ELF-1 (cell line): ENCODE data around the gene YPEL5.
"Not testable (repeated sequence)": the region's sequence is repeated elsewhere in the genome, so short reads cannot be mapped to it uniquely, and the experiment has no call there.

Experiments
- DNase-seq: peaks from one replicate; pipeline ENCODE4 v3.0.0-alpha.2; 2016; ENCODE audit warnings: low read depth, low spot score

YPEL5 gene

DNA sequence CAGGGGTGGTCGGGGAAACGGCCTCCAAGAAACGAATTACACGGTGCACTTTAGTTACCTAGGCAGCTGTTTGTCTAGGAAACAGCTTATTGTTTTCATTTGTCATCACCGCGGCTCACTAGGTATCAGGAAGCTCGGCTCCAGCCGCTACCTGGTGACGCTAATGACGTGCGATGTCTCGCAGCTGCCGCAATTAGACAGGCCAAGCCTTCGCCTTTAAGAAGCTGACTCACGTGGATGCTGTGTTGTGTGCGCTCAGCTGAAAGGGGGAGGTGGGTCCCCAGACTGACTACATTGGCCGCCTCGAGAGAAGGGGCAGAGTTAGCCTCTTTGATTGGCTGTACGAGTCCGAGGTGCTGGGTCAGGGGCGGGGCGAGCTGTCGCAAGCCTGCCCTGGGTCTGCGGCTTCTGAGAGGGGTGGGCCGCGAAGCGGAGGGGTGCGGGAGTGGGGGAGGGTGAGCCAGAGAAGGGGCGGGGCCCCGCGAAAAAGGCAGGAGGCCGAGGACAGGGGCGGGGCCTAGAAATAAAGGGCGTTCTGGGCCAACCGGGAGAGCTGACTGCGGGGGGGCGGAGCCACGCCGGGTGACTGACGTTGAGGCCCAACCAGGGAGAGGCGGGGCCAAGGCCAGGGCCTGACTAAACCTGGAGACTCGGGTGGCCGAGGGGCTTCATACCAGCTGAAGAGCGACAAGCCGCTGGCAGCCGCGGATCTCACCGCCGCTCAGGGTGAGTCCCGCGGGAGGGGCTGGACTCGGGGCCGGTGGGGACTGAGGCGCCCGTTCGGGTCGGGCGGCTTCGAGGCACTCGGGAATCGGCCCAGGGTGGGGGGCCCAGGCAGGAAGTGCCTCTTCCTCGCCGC is at the start of gene YPEL5:
Gene YPEL5 (plus strand): TSS at position 671 of the 859 bp plus-strand sequence. CDS start 9,645 bp downstream, outside the sequence.
- peak; percentile 99 for DNase-seq

DNA sequence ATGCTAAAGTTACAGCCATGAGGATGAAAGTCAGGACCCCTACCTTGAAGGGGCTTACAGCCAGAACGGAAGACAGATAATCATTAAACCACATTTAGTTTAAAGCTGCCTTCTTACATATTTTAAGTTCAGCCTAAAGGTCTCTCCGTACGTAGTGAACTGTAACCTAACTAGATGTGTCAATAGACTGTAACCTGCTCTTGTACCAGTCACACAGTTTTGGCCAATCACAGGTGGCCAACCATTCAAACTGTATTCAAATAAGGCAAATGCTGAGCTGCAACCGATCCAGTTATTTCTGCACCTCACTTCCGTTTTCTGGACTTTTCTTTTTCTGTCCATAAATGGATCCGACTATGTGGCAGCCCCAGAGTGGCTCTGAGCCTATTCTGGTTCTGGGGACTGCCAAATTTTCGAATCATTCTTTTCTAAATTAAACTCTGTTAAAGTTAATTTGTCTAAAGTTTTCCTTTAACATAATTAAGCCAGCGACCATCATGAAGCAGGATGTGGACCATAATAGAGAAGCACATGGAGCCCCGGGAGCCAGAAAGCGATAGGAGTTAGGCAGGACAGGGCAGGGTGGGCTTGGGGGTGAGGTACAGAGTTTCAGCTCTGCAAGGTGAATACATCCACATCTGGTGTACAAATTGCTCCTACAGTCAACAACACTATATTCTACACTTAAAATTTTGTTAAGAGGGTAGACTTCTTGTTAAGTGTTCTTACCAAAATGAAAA is 48.4 kb upstream of the YPEL5 start:
- no peak for DNase-seq

DNA sequence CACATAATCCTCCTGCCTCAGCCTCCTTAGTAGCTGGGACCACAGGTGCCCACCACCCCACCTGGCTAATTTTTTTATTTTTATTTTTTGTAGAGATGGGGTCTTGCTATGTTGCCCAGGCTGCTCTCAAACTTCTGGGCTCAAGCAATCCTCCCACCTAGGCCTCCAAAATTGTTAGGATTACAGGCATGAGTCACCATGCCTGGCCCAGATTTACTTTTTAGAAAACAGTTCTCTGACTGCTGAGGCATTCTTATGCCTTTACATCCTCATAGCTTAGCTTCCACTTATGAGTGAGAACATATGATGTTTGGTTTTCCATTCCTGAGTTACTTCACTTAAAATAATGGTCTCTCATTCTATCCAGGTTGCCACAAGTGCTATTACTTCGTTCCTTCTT is 47.4 kb upstream of the YPEL5 start:
- not testable (repeated sequence) for DNase-seq

DNA sequence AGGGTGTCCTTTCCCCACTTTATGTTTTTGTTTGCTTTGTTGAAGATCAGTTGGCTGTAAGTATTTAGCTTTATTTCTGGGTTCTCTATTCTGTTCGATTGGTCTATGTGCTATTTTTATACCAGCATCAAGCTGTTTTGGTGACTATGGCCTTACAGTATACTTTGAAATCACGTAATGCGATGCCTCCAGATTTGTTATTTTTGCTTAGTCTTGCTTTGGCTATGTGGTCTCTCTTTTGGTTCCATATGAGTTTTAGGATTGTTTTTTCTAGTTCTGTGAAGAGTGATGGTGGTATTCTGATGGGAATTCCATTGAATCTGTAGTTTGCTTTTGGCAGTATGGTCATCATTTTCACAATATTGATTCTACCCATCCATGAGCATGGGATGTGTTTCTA is 46.1 kb upstream of the YPEL5 start:
- DNase-seq: not testable (repeated sequence)

DNA sequence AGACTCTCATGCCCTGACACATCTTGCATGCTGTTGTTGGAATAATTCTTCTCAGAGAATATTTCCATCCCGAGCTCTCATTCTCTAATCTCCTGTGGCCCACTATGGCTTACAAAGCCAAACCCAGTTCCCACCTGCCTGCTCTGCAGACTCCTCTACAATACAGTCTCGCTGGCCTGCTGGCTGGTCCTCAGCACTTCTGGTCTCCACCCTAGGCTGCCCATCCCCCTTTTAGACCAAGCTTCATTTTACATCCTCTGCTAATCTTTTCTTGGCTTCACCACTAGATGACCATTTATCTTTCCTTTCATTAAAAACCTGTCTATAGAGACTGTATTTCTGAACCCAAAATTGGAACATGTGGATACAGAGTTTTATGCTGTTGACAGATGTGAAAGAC is 42.5 kb upstream of the YPEL5 start:
- DNase-seq: no peak

DNA sequence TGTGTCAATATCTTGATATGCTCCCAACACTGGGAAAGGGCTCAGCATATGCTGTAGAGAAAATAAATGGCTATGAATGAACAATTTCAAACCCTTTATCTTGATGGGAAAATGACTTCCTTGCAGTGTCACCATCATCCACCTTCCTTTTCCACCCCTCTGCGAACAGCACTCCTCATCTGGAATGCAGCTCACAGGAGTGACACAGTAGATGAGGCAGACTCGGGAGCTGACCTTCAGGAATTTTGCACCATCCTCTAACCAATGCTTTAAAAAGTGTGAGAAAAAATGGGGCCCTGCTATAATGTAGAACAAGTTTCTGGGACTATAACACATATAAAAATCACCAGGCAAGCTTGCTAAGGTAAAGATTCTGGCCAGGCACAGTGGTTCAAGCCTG is 41.3 kb upstream of the YPEL5 start:
- no peak for DNase-seq

DNA sequence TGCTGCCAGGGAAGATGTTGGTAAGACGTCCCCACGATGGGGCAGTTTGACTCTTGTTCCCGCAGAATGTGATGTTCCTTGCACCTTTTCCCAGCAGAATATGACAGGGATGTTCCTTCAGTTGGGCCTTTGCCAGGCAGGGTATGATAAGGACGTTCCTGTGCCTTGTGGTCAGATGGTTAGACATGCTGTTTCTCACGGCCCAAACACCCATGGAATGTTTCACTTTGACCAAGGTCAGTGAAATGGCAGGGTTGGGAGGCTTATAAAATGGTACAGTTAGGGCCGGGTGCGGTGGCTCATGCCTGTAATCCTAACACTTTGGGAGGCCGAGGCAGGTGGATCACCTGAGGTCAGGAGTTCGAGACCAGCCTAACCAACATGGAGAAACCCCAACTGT is 40.3 kb upstream of the YPEL5 start:
- DNase-seq: no peak

DNA sequence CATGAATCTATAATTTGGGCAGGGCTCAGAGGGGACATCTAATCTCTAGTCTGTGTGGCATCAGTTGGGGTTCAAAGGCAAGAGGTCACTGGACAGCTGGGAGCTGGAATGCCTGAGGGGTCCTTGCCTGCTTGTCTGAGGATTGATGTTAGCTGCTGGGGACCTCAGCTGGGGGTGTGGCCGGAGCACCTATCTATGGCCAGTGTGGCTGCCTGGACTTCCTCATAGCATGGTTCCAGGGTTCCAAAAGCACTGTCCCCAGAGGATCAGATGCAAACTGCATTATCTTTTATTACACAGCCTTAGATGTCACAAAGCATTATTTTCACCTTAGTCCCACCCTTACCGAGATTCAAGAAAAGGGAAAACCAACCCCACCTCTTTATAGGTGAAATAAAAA is 38.6 kb upstream of the YPEL5 start:
- no peak for DNase-seq

DNA sequence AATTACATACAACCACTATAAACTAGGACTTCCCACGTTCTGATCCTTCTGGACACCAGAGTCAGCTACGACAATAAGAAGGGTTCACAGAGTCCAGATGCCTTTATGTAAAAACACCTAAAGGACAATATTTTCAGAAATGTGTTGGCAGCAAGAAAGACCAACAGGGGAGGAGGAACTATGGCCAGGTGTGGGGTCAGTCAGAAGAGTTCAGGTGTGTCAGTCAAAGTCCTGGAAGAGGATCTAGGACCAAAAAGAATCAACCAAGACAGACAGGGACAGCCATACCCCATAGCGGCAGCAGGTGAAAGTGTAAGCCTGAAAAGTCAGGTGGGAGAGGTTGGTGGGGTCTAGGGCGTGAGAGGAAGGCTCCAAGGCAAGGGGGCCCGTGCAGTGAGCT is 38.0 kb upstream of the YPEL5 start:
- no peak for DNase-seq

DNA sequence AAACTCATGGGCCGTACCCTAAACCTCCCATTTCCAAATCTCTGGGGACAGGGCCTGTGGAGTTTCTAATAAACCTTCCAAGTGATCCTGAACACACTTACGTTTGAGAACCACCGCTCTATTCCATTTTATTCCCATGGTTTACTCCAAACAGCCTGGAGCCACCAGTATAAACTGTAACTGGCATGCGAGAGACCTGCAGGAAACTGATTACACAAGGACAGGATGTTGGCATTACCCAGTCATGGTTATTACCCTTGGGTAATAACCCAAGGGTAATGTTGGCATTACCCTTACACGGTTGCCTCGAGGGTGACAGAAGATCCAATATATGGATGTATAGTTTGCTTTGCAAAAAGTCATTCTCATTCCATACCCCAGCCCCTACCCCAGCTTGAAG is 37.0 kb upstream of the YPEL5 start:
- no peak for DNase-seq

DNA sequence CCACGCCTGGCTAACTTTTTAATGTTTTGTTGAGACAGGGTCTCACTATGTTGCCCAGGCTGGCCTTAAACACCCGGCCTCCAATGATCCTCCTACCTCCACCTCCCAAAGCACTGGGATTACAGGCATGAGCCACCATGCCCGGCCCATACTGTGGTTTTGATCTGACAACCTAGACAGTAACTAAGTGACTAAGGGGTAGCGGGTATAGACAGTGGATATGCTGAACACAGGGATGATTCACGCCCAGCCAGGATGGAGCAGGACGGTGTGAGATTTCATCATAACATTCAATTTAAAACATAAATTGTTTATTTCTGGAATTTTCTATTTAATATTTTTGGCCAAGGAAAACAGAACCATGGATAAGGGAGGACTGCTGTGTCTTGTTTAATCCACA is 36.0 kb upstream of the YPEL5 start:
- DNase-seq: no peak

DNA sequence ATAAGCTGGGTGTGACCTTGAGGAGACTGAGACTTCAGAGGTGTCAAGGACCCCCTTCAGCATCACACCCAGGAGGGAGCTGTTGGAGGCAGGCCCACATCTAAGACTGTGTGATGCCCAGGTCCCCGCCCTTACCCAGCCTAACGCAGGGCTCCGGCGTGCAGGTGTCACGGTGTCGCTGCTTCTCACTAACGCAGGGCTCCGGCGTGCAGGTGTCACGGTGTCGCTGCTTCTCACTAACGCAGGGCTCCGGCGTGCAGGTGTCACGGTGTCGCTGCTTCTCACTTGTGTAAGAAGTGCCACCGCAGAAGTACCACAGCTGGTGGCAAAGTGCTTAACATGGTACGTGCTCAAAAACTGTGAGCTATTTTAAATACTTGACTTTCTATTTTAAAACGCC is 35.6 kb upstream of the YPEL5 start:
- DNase-seq: not testable (repeated sequence)

DNA sequence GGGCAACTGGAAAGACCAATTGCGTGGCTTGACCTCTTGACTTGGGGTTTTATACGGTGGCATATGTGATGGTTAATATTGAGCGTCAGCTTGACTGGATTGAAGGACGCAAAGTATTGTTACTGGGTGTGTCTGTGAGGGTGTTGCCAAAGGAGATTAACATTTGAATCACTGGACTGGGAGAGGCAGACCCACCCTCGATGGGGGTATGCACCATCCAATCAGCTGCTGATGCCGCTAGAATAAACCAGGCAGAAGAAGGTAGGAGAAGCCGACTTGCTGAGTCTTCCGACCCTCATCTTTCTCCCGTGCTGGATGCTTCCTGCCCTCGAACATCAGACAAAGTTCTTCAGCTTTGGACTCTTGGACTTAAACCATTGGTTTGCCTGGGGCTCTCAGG is 34.2 kb upstream of the YPEL5 start:
- DNase-seq: no peak

DNA sequence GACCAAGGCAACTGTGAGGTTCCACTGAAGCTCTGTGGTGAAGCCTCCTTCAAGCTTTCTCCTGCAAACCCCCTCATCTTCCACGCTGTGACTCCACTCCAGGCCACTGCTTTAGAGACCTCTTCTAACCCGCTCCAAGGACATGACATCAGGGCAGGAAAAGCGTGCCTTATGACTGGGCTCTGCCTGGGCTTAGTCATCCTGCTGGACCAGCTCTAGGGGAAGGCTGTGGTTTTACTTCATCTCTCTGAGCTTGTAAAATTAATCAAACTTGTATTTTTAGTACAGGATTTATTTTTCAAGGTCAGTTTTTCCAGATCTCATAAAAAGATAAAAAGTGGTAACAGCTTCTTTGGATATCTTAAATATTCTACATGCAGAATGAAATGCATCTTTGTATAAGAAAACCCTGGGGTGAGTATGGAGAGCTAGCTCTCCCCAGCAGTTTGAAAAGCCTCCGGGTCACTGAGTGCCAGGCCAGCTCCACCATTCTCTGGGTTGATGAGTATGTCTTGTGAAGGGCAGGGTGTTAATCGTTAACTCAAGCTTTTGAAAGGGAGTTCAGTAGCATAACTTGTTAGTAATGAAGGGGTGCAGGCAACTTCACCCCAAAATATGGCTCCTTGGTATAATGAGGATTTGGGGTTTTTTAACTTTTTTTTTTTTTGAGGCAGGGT is 33.1 kb upstream of the YPEL5 start:
- no peak for DNase-seq

DNA sequence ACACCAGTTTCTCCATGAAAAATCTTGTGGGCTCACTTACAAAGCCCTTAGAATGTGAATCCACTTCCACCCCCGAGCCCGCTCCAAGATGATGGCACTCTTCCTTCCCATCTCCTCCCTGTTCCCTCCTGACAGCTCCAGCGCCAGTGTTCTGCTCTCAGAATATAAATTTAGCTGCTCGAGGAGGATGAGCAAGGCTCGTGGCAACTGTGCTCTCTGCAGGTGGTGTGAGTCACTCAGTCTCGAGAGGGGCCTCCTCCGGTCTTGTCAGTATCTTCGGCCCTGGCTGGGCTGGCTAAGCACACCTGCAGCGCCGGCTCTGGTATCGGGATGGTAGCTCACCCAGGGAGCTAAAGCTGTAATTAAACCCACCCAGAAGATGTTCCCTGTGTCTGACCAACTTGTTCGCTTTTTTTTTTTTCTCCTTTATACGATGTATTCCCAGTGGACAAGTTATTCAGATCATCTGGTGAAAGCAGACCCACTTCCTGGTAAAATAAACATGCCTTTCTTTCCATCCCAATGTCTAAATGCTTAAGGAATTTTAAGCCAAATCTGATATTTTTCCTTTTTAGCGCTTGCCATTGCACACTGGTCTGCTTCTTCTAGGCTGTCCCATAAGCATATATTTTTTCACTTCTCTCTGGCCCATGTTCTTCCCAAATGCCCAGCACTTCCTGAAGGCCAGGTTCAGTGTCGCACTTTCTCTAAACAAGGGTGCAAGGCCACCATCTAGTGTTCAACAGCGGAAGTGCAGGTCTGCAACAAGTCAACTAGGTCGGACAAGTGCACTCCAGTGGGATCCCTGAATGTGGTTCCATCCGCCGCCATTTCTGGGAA is 31.4 kb upstream of the YPEL5 start:
- DNase-seq: peak; percentile 75

DNA sequence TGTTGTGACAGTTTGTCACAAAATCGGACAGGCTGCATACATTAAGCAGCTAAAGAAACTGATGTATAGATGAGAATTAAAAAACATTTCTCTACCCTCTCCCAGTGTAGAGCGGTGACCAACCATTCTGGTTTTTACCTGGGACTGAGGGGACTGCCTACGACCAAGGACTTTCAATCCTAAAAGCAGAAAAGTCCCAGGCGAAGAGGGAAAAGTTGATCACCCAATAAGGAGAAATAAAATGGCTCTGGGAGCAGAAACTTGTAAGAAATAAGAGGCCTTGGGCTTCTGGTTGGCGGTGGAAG is 30.9 kb upstream of the YPEL5 start:
- no peak for DNase-seq

DNA sequence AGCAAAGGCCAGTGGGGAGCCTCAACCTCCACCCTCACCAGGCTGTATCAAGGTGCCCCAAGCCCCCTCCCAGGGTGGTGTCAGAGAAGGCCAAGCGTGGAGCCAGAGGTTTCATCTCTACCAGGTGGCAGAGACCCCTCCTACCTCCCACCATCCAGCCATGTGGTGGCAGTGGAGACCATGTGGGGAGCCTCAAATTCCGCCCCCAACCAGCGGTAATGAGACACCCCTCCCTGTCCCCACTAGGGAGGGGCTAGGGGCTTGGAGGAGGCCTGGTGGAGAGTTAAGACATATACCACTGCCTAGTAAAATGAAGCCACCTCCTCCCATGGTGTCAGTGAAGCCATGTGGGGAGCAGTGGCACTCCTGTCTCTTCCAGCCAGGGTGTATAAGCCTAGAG is 24.4 kb upstream of the YPEL5 start:
- DNase-seq: no peak

DNA sequence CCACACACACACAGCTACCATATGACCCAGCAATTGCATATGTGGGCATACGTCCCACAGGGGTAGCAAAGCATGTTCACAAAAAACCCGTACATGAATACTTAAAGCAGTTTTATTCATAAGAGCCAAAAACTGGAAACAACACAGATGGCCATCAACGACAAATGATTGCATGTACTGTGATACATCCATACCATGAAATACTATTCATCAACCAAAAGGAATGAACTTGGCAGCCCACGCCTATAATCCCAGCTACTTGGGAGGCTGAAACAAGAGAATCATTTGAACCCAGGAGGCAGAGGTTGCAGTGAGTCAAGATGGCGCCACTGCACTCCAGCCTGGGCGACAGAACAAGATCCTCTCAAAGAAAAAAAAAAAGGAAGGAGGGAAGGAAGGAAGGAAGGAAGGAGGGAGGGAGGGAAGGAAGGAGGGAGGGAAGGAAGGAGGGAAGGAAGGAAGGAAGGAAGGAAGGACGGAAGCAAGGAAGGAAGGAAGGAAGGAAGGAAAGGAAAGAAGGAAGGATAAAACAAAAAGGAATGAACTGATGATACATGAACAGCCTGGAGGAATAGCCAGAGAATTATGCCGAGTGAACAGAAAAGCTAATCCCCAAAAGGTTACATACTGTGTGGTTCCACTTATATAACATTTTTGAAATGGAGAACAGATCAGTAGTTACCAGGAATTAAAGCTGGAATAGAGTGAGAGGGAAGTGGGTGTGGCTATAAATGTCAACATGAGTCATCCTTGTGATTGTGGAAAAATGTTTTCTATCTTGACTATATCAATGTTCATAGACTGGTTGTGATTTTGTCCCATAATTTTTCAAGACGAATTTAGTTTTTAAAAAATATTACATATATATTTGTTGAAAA is 19.6 kb upstream of the YPEL5 start:
- DNase-seq: no peak

DNA sequence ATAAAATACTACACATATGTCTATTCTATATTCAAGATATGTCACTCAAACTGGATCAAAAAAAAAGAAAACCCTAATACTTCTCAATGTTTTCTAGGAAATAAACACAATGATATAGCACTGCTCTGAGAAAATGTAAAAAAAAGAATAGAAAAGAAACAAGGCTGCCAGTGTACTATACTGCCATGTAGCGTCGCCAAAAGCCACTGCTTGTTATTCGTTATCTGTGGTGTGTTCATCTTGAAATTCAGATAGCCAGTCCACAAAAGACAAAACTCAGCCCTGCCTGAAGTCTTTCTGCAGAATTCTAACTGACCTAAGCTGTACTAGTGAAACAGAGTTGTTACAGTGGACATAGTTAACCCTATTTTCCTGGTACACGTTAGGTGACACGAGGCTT is 12.2 kb upstream of the YPEL5 start:
- DNase-seq: no peak

DNA sequence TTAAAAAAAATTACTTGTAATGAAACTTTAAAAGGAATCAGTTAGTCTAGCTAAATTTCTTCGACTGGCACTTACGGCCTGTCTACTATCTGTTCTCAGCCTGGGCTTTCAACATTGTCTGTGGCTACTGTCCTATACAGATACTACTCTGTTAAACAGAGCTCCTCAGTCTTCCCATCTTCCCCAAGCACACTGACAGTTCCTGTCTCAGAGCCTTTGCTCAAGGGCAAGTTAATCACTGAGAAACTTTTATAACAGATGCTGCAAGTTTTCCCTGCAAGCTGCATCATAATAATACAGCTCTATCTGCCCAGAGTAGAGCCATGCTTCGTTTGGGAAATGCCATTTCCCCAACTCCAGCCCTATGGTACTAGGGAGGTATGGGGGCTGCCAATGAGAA is 11.3 kb upstream of the YPEL5 start:
- DNase-seq: no peak
